ENCODE measurements around the gene MRPS18A. TPM values are rescaled to one million over a fixed set of nuclear protein-coding genes. Genes with fewer than 3 reads are reported as not detected.

The MRPS18A gene
- total and polyA plus RNA-seq, 2 experiments from 2014 or later, result 58.6 to 62.7 TPM

- peak; percentile 57 for TF ChIP-seq POLR2AphosphoS5 (IDR thresholded peaks at IDR 0.05; ENCODE audit: low read depth)
- TF ChIP-seq REST (IDR thresholded peaks at IDR 0.05; ENCODE audit: unreplicated experiment), result no peak
- no peak for TF ChIP-seq EZH2phosphoT487 (IDR thresholded peaks at IDR 0.05; ENCODE audit: unreplicated experiment)
- no peak for TF ChIP-seq EZH2 (IDR thresholded peaks at IDR 0.05; ENCODE audit: low read depth, unreplicated experiment)
- TF ChIP-seq CREB1 (CRISPR knock-in tag; IDR thresholded peaks at IDR 0.05; ENCODE audit: low read depth), result peak; percentile 88
- TF ChIP-seq ZNF114 (CRISPR knock-in tag; IDR thresholded peaks at IDR 0.05), result no peak
- TF ChIP-seq ETS1 (IDR thresholded peaks at IDR 0.05), result no peak
- TF ChIP-seq ZNF331 (CRISPR knock-in tag; IDR thresholded peaks at IDR 0.05; ENCODE audit: low read depth), result no peak
- no peak for TF ChIP-seq NANOG (IDR thresholded peaks at IDR 0.05; ENCODE audit: borderline replicate concordance)
These were observed 15.2 kb upstream of the MRPS18A start (continued) for GRCh38 chr6:43702534-43703440.

GRCh38 chr6:43702171-43702533, 14.6 kb upstream of the MRPS18A start:
- H4K20me1 ChIP-seq (replicated peaks; ENCODE audit: insufficient read depth), result no peaks in the 10 kb centered on the region
- H3K4me1 ChIP-seq (ENCODE audit: insufficient read depth), result peaks cover 56% of the 10 kb centered on the region
- Mint-ChIP-seq H3K9me3 (no peaks in the 10 kb centered on the region; the same call in 2 of the 3 replicates), H3K27me3 (ENCODE audit: insufficient read depth, low read depth, poor library complexity) (peaks cover 11% of the 10 kb centered on the region), H3K36me3 (ENCODE audit: low read depth) (no peaks in the 10 kb centered on the region), H3K4me1 (peaks cover 74% of the 10 kb centered on the region), H3K27ac (peak overlapping the region; percentile 92), H3K4me3 (peak overlapping the region; percentile 54)
- H3K4me2 ChIP-seq, result peak overlapping the region; percentile 74
- no peaks in the 10 kb centered on the region for H3K9me2 ChIP-seq (ENCODE audit: insufficient read depth)
- no peaks in the 10 kb centered on the region; the same call in 1 of the 2 replicates for H3F3A ChIP-seq (replicated peaks; ENCODE audit: low read depth)
- no peaks in the 10 kb centered on the region for H3K36me3 ChIP-seq (ENCODE audit: insufficient read depth)
- peak overlapping the region; percentile 9; the same call in 1 of the 2 replicates for H2AFZ ChIP-seq
- no peaks in the 10 kb centered on the region for H3K27me3 ChIP-seq (ENCODE audit: insufficient read depth)
- peak overlapping the region; percentile 43 for H3K4me3 ChIP-seq
- DNase-seq (ENCODE audit: low spot score), result no peak
- no peak for ATAC-seq
- H3K79me2 ChIP-seq (replicated peaks; ENCODE audit: insufficient read depth), result no peaks in the 10 kb centered on the region
- H3K27ac ChIP-seq (ENCODE audit: low read depth), result peak overlapping the region; percentile 94
- no peak for TF ChIP-seq POLR2AphosphoS5 (IDR thresholded peaks at IDR 0.05; ENCODE audit: low read depth)
- no peak for TF ChIP-seq ZNF462 (CRISPR knock-in tag; IDR thresholded peaks at IDR 0.05)
- no peak for TF ChIP-seq EZH2 (IDR thresholded peaks at IDR 0.05; ENCODE audit: low read depth, unreplicated experiment)
- no peak for TF ChIP-seq ZNF331 (CRISPR knock-in tag; IDR thresholded peaks at IDR 0.05; ENCODE audit: low read depth)
- no peak for TF ChIP-seq EZH2phosphoT487 (IDR thresholded peaks at IDR 0.05; ENCODE audit: unreplicated experiment)

Data from GM23338 (cell line).